H9 (cell line): ENCODE results near the gene TTC23L. TPM values are rescaled to one million over a fixed set of nuclear protein-coding genes. Genes with fewer than 3 reads are reported as not detected.
A peak's percentile ranks its signal among the peaks of the same experiment; 100 is the strongest.

ENCODE experiments used
- DNase-seq: peaks from one replicate; pipeline ENCODE4 v3.0.0-alpha.2; 2017
- H2AFZ ChIP-seq: one replicate; pipeline ENCODE4 v1.6.1; 2013; ENCODE audit warnings: mild to moderate bottlenecking, low read length, control low read depth, moderate library complexity
- H2AK5ac ChIP-seq: 2 replicates; pipeline ENCODE4 v1.6.1; 2013; ENCODE audit warnings: low read length, control low read depth, mixed read lengths; ENCODE audit not compliant: insufficient read length
- H2BK120ac ChIP-seq: one replicate; pipeline ENCODE4 v1.6.1; 2013; ENCODE audit warnings: low read depth, mild to moderate bottlenecking, low read length, control low read depth, inconsistent platforms; ENCODE audit not compliant: poor library complexity, severe bottlenecking
- H2BK12ac ChIP-seq: 2 replicates; pipeline ENCODE4 v1.6.1; 2013; ENCODE audit warnings: low read length, control low read depth, mixed read lengths, low read depth; ENCODE audit not compliant: insufficient read length
- H2BK15ac ChIP-seq: 2 replicates; pipeline ENCODE4 v1.6.1; 2013; ENCODE audit warnings: low read depth, low read length, control low read depth
- H2BK20ac ChIP-seq: one replicate; pipeline ENCODE4 v1.6.1; 2013; ENCODE audit warnings: low read depth, mild to moderate bottlenecking, low read length, control low read depth, inconsistent platforms; ENCODE audit not compliant: poor library complexity, severe bottlenecking
- H2BK5ac ChIP-seq: 2 replicates; pipeline ENCODE4 v1.6.1; 2013; ENCODE audit warnings: low read length, control low read depth, mixed read lengths; ENCODE audit not compliant: insufficient read length
- H3K14ac ChIP-seq: 2 replicates; pipeline ENCODE4 v1.6.1; 2013; ENCODE audit warnings: low read length, control low read depth; ENCODE audit not compliant: insufficient read depth
- H3K18ac ChIP-seq: 2 replicates; pipeline ENCODE4 v1.6.1; 2013; ENCODE audit warnings: low read depth, mild to moderate bottlenecking, mixed read lengths, low read length, control low read depth; ENCODE audit not compliant: insufficient read length
- H3K23ac ChIP-seq: 2 replicates; pipeline ENCODE4 v1.6.1; 2013; ENCODE audit warnings: low read length, control low read depth, mixed read lengths, low read depth; ENCODE audit not compliant: insufficient read length
- H3K23me2 ChIP-seq: 2 replicates; pipeline ENCODE4 v1.6.1; 2013; ENCODE audit warnings: low read depth, mild to moderate bottlenecking, mixed read lengths, low read length, control low read depth; ENCODE audit not compliant: insufficient read length, poor library complexity, severe bottlenecking
- H3K27ac ChIP-seq: 2 replicates; pipeline ENCODE4 v1.5.1; 2013; ENCODE audit warnings: low read length, control low read depth, mixed read lengths, low read depth; ENCODE audit not compliant: insufficient read length
- H3K27me3 ChIP-seq: 2 replicates; pipeline ENCODE4 v1.6.1; 2013; ENCODE audit warnings: low read length, control low read depth, inconsistent platforms; ENCODE audit not compliant: insufficient read depth
- H3K4ac ChIP-seq: 2 replicates; pipeline ENCODE4 v1.6.1; 2013; ENCODE audit warnings: low read depth, mild to moderate bottlenecking, control low read depth, inconsistent platforms, low read length, moderate library complexity
- H3K4me1 ChIP-seq: 2 replicates; pipeline ENCODE4 v1.6.1; 2013; ENCODE audit warnings: low read length, control low read depth, inconsistent platforms; ENCODE audit not compliant: insufficient read depth
- H3K4me2 ChIP-seq: 2 replicates; pipeline ENCODE4 v1.6.1; 2013; ENCODE audit warnings: low read length, control low read depth, mixed read lengths; ENCODE audit not compliant: insufficient read length, insufficient read depth
- H3K56ac ChIP-seq: 2 replicates; pipeline ENCODE4 v1.6.1; 2013; ENCODE audit warnings: low read depth, mild to moderate bottlenecking, mixed read lengths, low read length, control low read depth; ENCODE audit not compliant: insufficient read length
- H3K79me1 ChIP-seq: 2 replicates; pipeline ENCODE4 v1.6.1; 2013; ENCODE audit warnings: low read depth, mild to moderate bottlenecking, moderate library complexity, low read length, control low read depth, inconsistent platforms; ENCODE audit not compliant: insufficient read depth, poor library complexity, severe bottlenecking
- H3K79me2 ChIP-seq: 2 replicates; pipeline ENCODE4 v1.6.1; 2013; ENCODE audit warnings: low read length, control low read depth, inconsistent platforms; ENCODE audit not compliant: insufficient read depth
- H3K9ac ChIP-seq: 2 replicates; pipeline ENCODE4 v1.6.1; 2013; ENCODE audit warnings: low read length, control low read depth, mixed read lengths; ENCODE audit not compliant: insufficient read length; ENCODE audit errors: extremely low read depth
- H3K9me3 ChIP-seq: one replicate; pipeline ENCODE4 v1.6.1; 2013; ENCODE audit warnings: low read depth, low read length, inconsistent platforms; ENCODE audit not compliant: control insufficient read depth
- H3T11ph ChIP-seq: one replicate; pipeline ENCODE4 v1.6.1; 2013; ENCODE audit warnings: mild to moderate bottlenecking, low read length, control low read depth, inconsistent platforms
- H4K20me1 ChIP-seq: one replicate; pipeline ENCODE4 v1.6.1; 2013; ENCODE audit not compliant: control insufficient read depth, insufficient read length, insufficient read depth
- H4K5ac ChIP-seq: 2 replicates; pipeline ENCODE4 v1.6.1; 2013; ENCODE audit warnings: low read depth, mild to moderate bottlenecking, mixed read lengths, low read length, control low read depth; ENCODE audit not compliant: insufficient read length
- H4K8ac ChIP-seq: replicated peaks from 2 replicates; pipeline ENCODE4 v1.6.1; 2013; ENCODE audit warnings: low read length, control low read depth, mixed read lengths, low read depth; ENCODE audit not compliant: insufficient read length
- H4K91ac ChIP-seq: 2 replicates; pipeline ENCODE4 v1.6.1; 2013; ENCODE audit warnings: low read depth, mild to moderate bottlenecking, moderate library complexity, mixed read lengths, low read length, control low read depth; ENCODE audit not compliant: insufficient read length
- H3K27ac Mint-ChIP-seq, 3 experiments: 2 replicates in 2 of 3; 3 replicates in 1 of 3; pipeline ENCODE4 v1.8.0; 2020 to 2021; ENCODE audit warnings: mixed read lengths in 3 of 3, mild to moderate bottlenecking in 1 of 3, moderate library complexity in 1 of 3
- H3K27me3 Mint-ChIP-seq: 2 replicates; pipeline ENCODE4 v1.8.0; 2021; ENCODE audit warnings: low read depth, mild to moderate bottlenecking, moderate library complexity, mixed read lengths
- H3K36me3 Mint-ChIP-seq, 3 experiments: 2 replicates in 2 of 3; 3 replicates in 1 of 3; pipeline ENCODE4 v1.8.0; 2020 to 2021; ENCODE audit warnings: low read depth in 3 of 3, mixed read lengths in 3 of 3; ENCODE audit not compliant: insufficient read depth in 1 of 3
- H3K4me1 Mint-ChIP-seq, 2 experiments: 2 replicates each; pipeline ENCODE4 v1.8.0; 2020; ENCODE audit warnings: mixed read lengths in 2 of 2
- H3K4me3 Mint-ChIP-seq, 2 experiments: 2 replicates in 1 of 2; 3 replicates in 1 of 2; pipeline ENCODE4 v1.8.0; 2020 to 2021; ENCODE audit warnings: mild to moderate bottlenecking in 2 of 2, mixed read lengths in 2 of 2, moderate library complexity in 1 of 2
- H3K9me3 Mint-ChIP-seq, 2 experiments: 2 replicates in 1 of 2; 3 replicates in 1 of 2; pipeline ENCODE4 v1.8.0; 2020; ENCODE audit warnings: mild to moderate bottlenecking in 2 of 2, mixed read lengths in 2 of 2, moderate library complexity in 1 of 2
- WGBS: extraction: QIAGEN DNeasy Blood & Tissue Kit; methylation state at CpG from one replicate; pipeline ENCODE4 v1.1.7; 2013; ENCODE audit warnings: missing lambda C conversion rate, low lambda C conversion rate, mixed read lengths; ENCODE audit not compliant: insufficient read length; ENCODE audit errors: extremely low coverage; 5-methylcytosine and 5-hydroxymethylcytosine counted together
- total RNA-seq: library from RNA; stranded (reverse); gene quantifications from 2 replicates; pipeline ENCODE4 v1.2.1, GENCODE V29; 2021
- TF ChIP-seq, protein P1 (sequence below): fragments of 200-600 bp; sonication (generic); conservative IDR thresholded peaks from 3 replicates; pipeline ENCODE4 v1.8.0; 2021; ENCODE audit warnings: antibody characterized with exemption, mild to moderate bottlenecking

Gene TTC23L
- total RNA-seq, 1 experiment from 2014 or later = 0.96 TPM

DNA sequence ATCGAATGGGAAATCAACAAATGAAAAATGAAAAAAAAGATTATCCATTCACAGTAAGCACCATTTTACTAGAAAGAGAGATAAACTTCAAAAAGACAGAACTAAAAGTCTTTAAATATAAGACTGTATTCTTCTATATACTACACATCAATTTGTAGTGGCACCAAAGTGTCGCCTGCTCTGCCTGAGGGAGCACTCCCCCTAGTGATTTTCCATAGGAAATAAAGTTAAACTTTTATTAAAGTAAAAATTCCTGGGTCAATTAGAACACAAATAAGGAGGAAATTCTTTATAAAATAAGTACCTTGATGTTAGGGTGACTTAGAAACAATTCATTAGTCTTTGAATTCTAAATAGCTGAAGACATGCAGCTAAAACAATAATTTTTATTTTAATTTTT, 66.6 kb downstream of the TTC23L start:
- H3K4me1 Mint-ChIP-seq = no peaks in the 10 kb centered on the region
- Histone ChIP-seq H2BK120ac (no peak overlapping the region), H3K18ac (no peak overlapping the region), H3K56ac (no peak overlapping the region), H3K9me3 (no peaks in the 10 kb centered on the region), H4K91ac (no peak overlapping the region), H3K23ac (no peak overlapping the region), H3K79me1 (no peaks in the 10 kb centered on the region), H4K5ac (no peak overlapping the region), H2BK5ac (no peak overlapping the region), H3K4ac (no peak overlapping the region), H3K27ac (no peak overlapping the region), H4K20me1 (no peaks in the 10 kb centered on the region), H4K8ac (no peak overlapping the region), H2AK5ac (no peak overlapping the region), H3K4me2 (no peak overlapping the region), H3K79me2 (no peaks in the 10 kb centered on the region), H2AFZ (no peak overlapping the region), H3K23me2 (no peaks in the 10 kb centered on the region), H3T11ph (no peak overlapping the region), H2BK20ac (no peak overlapping the region), H2BK12ac (no peak overlapping the region), H3K14ac (no peak overlapping the region), H3K4me1 (no peaks in the 10 kb centered on the region), H2BK15ac (no peak overlapping the region), H3K9ac (no peak overlapping the region), H3K27me3 (no peaks in the 10 kb centered on the region)
- DNase-seq = no peak
- H3K27ac Mint-ChIP-seq = no peak overlapping the region
- H3K4me3 Mint-ChIP-seq = no peak overlapping the region
- H3K27me3 Mint-ChIP-seq = no peaks in the 10 kb centered on the region
- peaks cover 20 to 52% (median 43%) of the 10 kb centered on the region in 3 experiments; a peak in 6 of 7 replicates for H3K36me3 Mint-ChIP-seq
- TF ChIP-seq, protein P1, sequence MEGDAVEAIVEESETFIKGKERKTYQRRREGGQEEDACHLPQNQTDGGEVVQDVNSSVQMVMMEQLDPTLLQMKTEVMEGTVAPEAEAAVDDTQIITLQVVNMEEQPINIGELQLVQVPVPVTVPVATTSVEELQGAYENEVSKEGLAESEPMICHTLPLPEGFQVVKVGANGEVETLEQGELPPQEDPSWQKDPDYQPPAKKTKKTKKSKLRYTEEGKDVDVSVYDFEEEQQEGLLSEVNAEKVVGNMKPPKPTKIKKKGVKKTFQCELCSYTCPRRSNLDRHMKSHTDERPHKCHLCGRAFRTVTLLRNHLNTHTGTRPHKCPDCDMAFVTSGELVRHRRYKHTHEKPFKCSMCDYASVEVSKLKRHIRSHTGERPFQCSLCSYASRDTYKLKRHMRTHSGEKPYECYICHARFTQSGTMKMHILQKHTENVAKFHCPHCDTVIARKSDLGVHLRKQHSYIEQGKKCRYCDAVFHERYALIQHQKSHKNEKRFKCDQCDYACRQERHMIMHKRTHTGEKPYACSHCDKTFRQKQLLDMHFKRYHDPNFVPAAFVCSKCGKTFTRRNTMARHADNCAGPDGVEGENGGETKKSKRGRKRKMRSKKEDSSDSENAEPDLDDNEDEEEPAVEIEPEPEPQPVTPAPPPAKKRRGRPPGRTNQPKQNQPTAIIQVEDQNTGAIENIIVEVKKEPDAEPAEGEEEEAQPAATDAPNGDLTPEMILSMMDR = peak; percentile 69
- WGBS = no CpG with 5 or more reads among the region's 2 CpGs
- no peaks in the 10 kb centered on the region for H3K9me3 Mint-ChIP-seq
